GM18907 (cell line): Measurements from ENCODE around the gene PDE11A.
A peak's percentile ranks its signal among the peaks of the same experiment; 100 is the strongest.
"Not testable (repeated sequence)": the region's sequence is repeated elsewhere in the genome, so short reads cannot be mapped to it uniquely, and the experiment has no call there.

ENCODE experiments used
- ATAC-seq: cut with Tn5 transposase; IDR thresholded peaks from one replicate; pipeline ENCODE4 v1.9.1; 2021; ENCODE audit warnings: mild to moderate bottlenecking, moderate library complexity; ENCODE audit not compliant: unreplicated experiment

Gene PDE11A

GRCh38 chr2:177830881-177831386, 241.6 kb downstream of the PDE11A start:
- ATAC-seq = no peak

- no peak for ATAC-seq
Observed at GRCh38 chr2:177828557-177828956, 244.0 kb downstream of the PDE11A start.

- ATAC-seq = no peak
Observed at GRCh38 chr2:177826897-177827296, 245.7 kb downstream of the PDE11A start.

GRCh38 chr2:177822941-177823340, 249.6 kb downstream of the PDE11A start:
- no peak for ATAC-seq

GRCh38 chr2:177818412-177818811, 254.2 kb downstream of the PDE11A start:
- ATAC-seq = no peak

GRCh38 chr2:177817300-177817699, 255.3 kb downstream of the PDE11A start:
- ATAC-seq = no peak

- no peak for ATAC-seq
Observed at GRCh38 chr2:177816766-177817165, 255.8 kb downstream of the PDE11A start.

GRCh38 chr2:177812713-177813396, 259.7 kb downstream of the PDE11A start:
- no peak for ATAC-seq

GRCh38 chr2:177810906-177811305, 261.7 kb downstream of the PDE11A start:
- no peak for ATAC-seq

GRCh38 chr2:177808984-177809809, 263.4 kb downstream of the PDE11A start:
- ATAC-seq = no peak

GRCh38 chr2:177806025-177806424, 266.6 kb downstream of the PDE11A start:
- ATAC-seq = no peak

GRCh38 chr2:177799531-177799930, 273.0 kb downstream of the PDE11A start:
- no peak for ATAC-seq

- no peak for ATAC-seq
Observed at GRCh38 chr2:177797808-177798207, 274.8 kb downstream of the PDE11A start.

- ATAC-seq = no peak
Observed at GRCh38 chr2:177796654-177797415, 275.7 kb downstream of the PDE11A start.

GRCh38 chr2:177796011-177796410, 276.6 kb downstream of the PDE11A start:
- no peak for ATAC-seq

GRCh38 chr2:177785143-177785542, 287.4 kb downstream of the PDE11A start:
- not testable (repeated sequence) for ATAC-seq

GRCh38 chr2:177784745-177785067, 287.9 kb downstream of the PDE11A start:
- no peak for ATAC-seq

GRCh38 chr2:177783835-177784744, 288.5 kb downstream of the PDE11A start:
- ATAC-seq = peak; percentile 86

GRCh38 chr2:177783091-177783490, 289.5 kb downstream of the PDE11A start:
- ATAC-seq = no peak

- ATAC-seq = no peak
Observed at GRCh38 chr2:177782613-177783012, 290.0 kb downstream of the PDE11A start.
